Measurements from ENCODE around the gene OR5M8. TPM values are rescaled to one million over a fixed set of nuclear protein-coding genes. Genes with fewer than 3 reads are reported as not detected.

OR5M8 gene
- total and polyA plus RNA-seq, 10 of the 15 experiments (the other 5 are each of a cell fraction or from before 2014, with no cell fraction given): not detected

DNA sequence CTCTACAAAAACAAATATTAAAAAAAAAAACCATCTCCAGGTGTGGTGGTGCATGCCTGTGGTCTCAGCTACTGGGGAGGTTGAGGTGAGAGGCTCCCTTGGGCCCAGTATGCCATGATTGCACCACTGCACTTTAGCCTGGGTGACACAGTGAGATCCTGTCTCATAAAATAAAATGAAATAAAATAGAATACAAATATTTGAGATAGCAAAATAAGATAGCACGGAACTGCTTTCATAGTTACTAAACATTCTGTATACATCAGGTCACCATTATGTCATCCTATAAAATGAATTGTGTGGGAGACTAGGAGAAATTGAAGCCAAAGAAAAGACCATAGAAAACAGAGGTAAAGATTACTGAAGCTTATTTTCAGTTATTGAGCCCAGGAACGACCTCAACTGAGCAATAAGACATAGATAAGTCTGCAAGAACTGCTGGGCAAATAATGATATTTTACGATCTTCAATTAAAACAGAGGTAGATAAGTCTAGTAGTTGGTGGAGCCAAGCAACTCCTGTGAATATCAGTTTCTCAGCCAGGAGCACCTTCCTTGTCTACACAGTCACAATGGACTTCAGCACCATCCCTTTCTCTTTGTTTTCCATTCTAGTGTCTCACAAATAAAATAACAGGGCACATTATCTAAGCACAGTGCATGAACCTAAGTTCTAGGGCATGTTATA, 42.0 kb upstream of the OR5M8 start:
- ChIA-PET RAD21 (ENCODE audit: unreplicated experiment) (no interaction called here), CTCF (no interaction called here), POLR2A (no interaction called here)

More for the DNA sequence above, 42.0 kb upstream of the OR5M8 start:
- no TSS peak for BruUV-seq (replicated peaks)
- no peaks in the 10 kb centered on the region for H3K4me1 ChIP-seq (ENCODE audit: control insufficient read depth, insufficient read depth, low read length)
- DNase-seq (ENCODE audit: low read depth, low spot score) (no peak), FAIRE-seq (no peak), ATAC-seq (no peak)
- no peak overlapping the region for H3K9ac ChIP-seq (ENCODE audit: control insufficient read depth, insufficient read depth, low read length)
- TF ChIP-seq NR2F1 (conservative IDR thresholded peaks at IDR 0.05): no peak
- TF ChIP-seq BCL11A (IDR thresholded peaks at IDR 0.05; ENCODE audit: low read depth, low read length): no peak
- no peak for TF ChIP-seq TARDBP (IDR thresholded peaks at IDR 0.05; ENCODE audit: borderline replicate concordance)
- no peak for TF ChIP-seq PAX8 (IDR thresholded peaks at IDR 0.05)
- no peak for TF ChIP-seq ZSCAN29 (IDR thresholded peaks at IDR 0.05)
- TF ChIP-seq GATAD2B (conservative IDR thresholded peaks at IDR 0.05; ENCODE audit: low read depth): no peak
- TF ChIP-seq RELA (IDR thresholded peaks at IDR 0.05; ENCODE audit: borderline replicate concordance, partially characterized antibody): no peak
- TF ChIP-seq JUND (IDR thresholded peaks at IDR 0.05; ENCODE audit: low read depth, low read length): no peak
- no peak for TF ChIP-seq SUZ12 (IDR thresholded peaks at IDR 0.05; ENCODE audit: unreplicated experiment)
- no peak for TF ChIP-seq ATF7 (IDR thresholded peaks at IDR 0.05; ENCODE audit: low read depth)
- TF ChIP-seq SPI1 (IDR thresholded peaks at IDR 0.05; ENCODE audit: borderline replicate concordance, insufficient read depth, low read depth, low read length): no peak
- TF ChIP-seq, protein P1, sequence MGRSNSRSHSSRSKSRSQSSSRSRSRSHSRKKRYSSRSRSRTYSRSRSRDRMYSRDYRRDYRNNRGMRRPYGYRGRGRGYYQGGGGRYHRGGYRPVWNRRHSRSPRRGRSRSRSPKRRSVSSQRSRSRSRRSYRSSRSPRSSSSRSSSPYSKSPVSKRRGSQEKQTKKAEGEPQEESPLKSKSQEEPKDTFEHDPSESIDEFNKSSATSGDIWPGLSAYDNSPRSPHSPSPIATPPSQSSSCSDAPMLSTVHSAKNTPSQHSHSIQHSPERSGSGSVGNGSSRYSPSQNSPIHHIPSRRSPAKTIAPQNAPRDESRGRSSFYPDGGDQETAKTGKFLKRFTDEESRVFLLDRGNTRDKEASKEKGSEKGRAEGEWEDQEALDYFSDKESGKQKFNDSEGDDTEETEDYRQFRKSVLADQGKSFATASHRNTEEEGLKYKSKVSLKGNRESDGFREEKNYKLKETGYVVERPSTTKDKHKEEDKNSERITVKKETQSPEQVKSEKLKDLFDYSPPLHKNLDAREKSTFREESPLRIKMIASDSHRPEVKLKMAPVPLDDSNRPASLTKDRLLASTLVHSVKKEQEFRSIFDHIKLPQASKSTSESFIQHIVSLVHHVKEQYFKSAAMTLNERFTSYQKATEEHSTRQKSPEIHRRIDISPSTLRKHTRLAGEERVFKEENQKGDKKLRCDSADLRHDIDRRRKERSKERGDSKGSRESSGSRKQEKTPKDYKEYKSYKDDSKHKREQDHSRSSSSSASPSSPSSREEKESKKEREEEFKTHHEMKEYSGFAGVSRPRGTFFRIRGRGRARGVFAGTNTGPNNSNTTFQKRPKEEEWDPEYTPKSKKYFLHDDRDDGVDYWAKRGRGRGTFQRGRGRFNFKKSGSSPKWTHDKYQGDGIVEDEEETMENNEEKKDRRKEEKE (IDR thresholded peaks at IDR 0.05): no peak
- no peak for TF ChIP-seq RBBP5 (conservative IDR thresholded peaks at IDR 0.05)
- no peak for TF ChIP-seq ZNF24 (IDR thresholded peaks at IDR 0.05)
- TF ChIP-seq YY1 (IDR thresholded peaks at IDR 0.05; ENCODE audit: low read depth, low read length): no peak
- TF ChIP-seq, protein P2, sequence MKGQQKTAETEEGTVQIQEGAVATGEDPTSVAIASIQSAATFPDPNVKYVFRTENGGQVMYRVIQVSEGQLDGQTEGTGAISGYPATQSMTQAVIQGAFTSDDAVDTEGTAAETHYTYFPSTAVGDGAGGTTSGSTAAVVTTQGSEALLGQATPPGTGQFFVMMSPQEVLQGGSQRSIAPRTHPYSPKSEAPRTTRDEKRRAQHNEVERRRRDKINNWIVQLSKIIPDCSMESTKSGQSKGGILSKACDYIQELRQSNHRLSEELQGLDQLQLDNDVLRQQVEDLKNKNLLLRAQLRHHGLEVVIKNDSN (IDR thresholded peaks at IDR 0.05; ENCODE audit: borderline replicate concordance, extremely low read length, insufficient read depth, low read depth, low read length): no peak
- no peak for TF ChIP-seq ZNF274 (IDR thresholded peaks at IDR 0.05; ENCODE audit: insufficient read depth, insufficient read length)
- TF ChIP-seq, protein P3, sequence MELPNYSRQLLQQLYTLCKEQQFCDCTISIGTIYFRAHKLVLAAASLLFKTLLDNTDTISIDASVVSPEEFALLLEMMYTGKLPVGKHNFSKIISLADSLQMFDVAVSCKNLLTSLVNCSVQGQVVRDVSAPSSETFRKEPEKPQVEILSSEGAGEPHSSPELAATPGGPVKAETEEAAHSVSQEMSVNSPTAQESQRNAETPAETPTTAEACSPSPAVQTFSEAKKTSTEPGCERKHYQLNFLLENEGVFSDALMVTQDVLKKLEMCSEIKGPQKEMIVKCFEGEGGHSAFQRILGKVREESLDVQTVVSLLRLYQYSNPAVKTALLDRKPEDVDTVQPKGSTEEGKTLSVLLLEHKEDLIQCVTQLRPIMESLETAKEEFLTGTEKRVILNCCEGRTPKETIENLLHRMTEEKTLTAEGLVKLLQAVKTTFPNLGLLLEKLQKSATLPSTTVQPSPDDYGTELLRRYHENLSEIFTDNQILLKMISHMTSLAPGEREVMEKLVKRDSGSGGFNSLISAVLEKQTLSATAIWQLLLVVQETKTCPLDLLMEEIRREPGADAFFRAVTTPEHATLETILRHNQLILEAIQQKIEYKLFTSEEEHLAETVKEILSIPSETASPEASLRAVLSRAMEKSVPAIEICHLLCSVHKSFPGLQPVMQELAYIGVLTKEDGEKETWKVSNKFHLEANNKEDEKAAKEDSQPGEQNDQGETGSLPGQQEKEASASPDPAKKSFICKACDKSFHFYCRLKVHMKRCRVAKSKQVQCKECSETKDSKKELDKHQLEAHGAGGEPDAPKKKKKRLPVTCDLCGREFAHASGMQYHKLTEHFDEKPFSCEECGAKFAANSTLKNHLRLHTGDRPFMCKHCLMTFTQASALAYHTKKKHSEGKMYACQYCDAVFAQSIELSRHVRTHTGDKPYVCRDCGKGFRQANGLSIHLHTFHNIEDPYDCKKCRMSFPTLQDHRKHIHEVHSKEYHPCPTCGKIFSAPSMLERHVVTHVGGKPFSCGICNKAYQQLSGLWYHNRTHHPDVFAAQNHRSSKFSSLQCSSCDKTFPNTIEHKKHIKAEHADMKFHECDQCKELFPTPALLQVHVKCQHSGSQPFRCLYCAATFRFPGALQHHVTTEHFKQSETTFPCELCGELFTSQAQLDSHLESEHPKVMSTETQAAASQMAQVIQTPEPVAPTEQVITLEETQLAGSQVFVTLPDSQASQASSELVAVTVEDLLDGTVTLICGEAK (IDR thresholded peaks at IDR 0.05; ENCODE audit: borderline replicate concordance): no peak
- H3K79me2 ChIP-seq (ENCODE audit: control insufficient read depth, insufficient read depth, low read length): no peaks in the 10 kb centered on the region
- H4K20me1 ChIP-seq (ENCODE audit: control insufficient read depth, insufficient read depth): no peaks in the 10 kb centered on the region
- no peak overlapping the region for H3K27ac ChIP-seq (ENCODE audit: control insufficient read depth, insufficient read depth)
- H3K36me3 ChIP-seq (ENCODE audit: control insufficient read depth in 2 of 2, insufficient read depth in 2 of 2, low read length in 1 of 2): no peaks in the 10 kb centered on the region
- SMC1A ChIA-PET (ENCODE audit: uncharacterized antibody, unreplicated experiment): interaction anchor here (0.9 kb wide), 1 partner anchor 8 kb away, joined by 3 read pairs; no protein-coding TSS in a partner anchor
- WGBS (ENCODE audit: insufficient coverage, insufficient replicate concordance, low lambda C conversion rate, missing lambda C conversion rate): 42% methylated on average over 3 of the region's 3 CpGs
- no peak overlapping the region for H2AFZ ChIP-seq (ENCODE audit: control insufficient read depth, low read depth, low read length)
- intact Hi-C loops (cut with micrococcal nuclease; ENCODE audit: unreplicated experiment) (no loop called here), in situ Hi-C loops (cut with MboI) (no loop called here)
- no peaks in the 10 kb centered on the region for H3K9me3 ChIP-seq (replicated peaks; ENCODE audit: control insufficient read depth, insufficient read depth, low read length)
- no peak overlapping the region for H3K4me3 ChIP-seq
- no peak overlapping the region for H3K4me2 ChIP-seq (ENCODE audit: control insufficient read depth, insufficient read depth)
- H3K27me3 ChIP-seq (replicated peaks in 1 of 2; ENCODE audit: control insufficient read depth in 2 of 2, insufficient read depth in 2 of 2, low read length in 1 of 2): no peaks in the 10 kb centered on the region

Measured in GM12878 (cell line).